ENCODE measurements around the gene ZSWIM5. TPM values are rescaled to one million over a fixed set of nuclear protein-coding genes. Genes with fewer than 3 reads are reported as not detected.

The ZSWIM5 gene
- total RNA-seq, 1 experiment from 2014 or later, result 7.9 TPM

DNA sequence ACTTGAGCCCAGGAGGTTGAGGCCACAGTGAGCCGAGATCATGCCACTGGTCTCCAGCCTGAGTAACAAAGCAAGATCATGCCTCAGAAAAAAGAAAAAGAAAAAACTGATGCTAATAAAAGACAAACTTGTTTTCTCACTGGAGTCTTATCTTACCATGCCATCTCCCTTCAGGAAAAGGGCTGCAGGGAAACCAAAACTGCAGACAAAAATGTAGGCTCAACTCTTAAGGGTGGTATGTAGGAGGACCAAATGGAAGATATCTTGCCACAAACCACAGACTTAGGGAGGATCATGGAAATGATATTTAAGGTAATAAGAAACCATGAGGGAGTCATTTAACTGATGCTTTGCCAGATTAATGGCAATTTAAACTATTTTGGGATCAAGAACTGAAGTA, 161.5 kb downstream of the ZSWIM5 start:
- intact Hi-C loops (cut with micrococcal nuclease; ENCODE audit: unreplicated experiment), result no loop called here
- Histone ChIP-seq H3K9me3 (ENCODE audit: control insufficient read depth, insufficient read depth, low read depth, low read length) (no peaks in the 10 kb centered on the region), H3K4me1 (ENCODE audit: control insufficient read depth, insufficient read depth, low read length) (no peaks in the 10 kb centered on the region), H3K27ac (ENCODE audit: low read length) (no peak overlapping the region), H3K4me3 (ENCODE audit: low read depth in 2 of 2, low read length in 2 of 2) (no peak overlapping the region), H3K27me3 (ENCODE audit: control insufficient read depth, insufficient read depth, low read length) (no peaks in the 10 kb centered on the region), H3K36me3 (ENCODE audit: control insufficient read depth, insufficient read depth, low read length) (no peaks in the 10 kb centered on the region)
- POLR2A ChIA-PET, result no interaction called here
- no TSS peak for BruUV-seq (replicated peaks)
- CTCF ChIA-PET, result no interaction called here
- no peak for TF ChIP-seq TCF7L2 (IDR thresholded peaks at IDR 0.05; ENCODE audit: low read depth, low read length)
- TF ChIP-seq, protein P1, sequence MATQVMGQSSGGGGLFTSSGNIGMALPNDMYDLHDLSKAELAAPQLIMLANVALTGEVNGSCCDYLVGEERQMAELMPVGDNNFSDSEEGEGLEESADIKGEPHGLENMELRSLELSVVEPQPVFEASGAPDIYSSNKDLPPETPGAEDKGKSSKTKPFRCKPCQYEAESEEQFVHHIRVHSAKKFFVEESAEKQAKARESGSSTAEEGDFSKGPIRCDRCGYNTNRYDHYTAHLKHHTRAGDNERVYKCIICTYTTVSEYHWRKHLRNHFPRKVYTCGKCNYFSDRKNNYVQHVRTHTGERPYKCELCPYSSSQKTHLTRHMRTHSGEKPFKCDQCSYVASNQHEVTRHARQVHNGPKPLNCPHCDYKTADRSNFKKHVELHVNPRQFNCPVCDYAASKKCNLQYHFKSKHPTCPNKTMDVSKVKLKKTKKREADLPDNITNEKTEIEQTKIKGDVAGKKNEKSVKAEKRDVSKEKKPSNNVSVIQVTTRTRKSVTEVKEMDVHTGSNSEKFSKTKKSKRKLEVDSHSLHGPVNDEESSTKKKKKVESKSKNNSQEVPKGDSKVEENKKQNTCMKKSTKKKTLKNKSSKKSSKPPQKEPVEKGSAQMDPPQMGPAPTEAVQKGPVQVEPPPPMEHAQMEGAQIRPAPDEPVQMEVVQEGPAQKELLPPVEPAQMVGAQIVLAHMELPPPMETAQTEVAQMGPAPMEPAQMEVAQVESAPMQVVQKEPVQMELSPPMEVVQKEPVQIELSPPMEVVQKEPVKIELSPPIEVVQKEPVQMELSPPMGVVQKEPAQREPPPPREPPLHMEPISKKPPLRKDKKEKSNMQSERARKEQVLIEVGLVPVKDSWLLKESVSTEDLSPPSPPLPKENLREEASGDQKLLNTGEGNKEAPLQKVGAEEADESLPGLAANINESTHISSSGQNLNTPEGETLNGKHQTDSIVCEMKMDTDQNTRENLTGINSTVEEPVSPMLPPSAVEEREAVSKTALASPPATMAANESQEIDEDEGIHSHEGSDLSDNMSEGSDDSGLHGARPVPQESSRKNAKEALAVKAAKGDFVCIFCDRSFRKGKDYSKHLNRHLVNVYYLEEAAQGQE (IDR thresholded peaks at IDR 0.05; ENCODE audit: insufficient read depth in 1 of 2, low read depth in 2 of 2, low read length in 1 of 2), result no peak
- TF ChIP-seq, protein P2, sequence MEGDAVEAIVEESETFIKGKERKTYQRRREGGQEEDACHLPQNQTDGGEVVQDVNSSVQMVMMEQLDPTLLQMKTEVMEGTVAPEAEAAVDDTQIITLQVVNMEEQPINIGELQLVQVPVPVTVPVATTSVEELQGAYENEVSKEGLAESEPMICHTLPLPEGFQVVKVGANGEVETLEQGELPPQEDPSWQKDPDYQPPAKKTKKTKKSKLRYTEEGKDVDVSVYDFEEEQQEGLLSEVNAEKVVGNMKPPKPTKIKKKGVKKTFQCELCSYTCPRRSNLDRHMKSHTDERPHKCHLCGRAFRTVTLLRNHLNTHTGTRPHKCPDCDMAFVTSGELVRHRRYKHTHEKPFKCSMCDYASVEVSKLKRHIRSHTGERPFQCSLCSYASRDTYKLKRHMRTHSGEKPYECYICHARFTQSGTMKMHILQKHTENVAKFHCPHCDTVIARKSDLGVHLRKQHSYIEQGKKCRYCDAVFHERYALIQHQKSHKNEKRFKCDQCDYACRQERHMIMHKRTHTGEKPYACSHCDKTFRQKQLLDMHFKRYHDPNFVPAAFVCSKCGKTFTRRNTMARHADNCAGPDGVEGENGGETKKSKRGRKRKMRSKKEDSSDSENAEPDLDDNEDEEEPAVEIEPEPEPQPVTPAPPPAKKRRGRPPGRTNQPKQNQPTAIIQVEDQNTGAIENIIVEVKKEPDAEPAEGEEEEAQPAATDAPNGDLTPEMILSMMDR (IDR thresholded peaks at IDR 0.05), result no peak
- TF ChIP-seq POLR2AphosphoS5 (IDR thresholded peaks at IDR 0.05; ENCODE audit: low read depth, low read length), result no peak
- no peak for TF ChIP-seq SIN3A (IDR thresholded peaks at IDR 0.05; ENCODE audit: borderline replicate concordance, insufficient read depth, low read depth, low read length)
- ATAC-seq (no peak), DNase-seq (ENCODE audit: low read depth, low spot score) (no peak)
- in situ Hi-C loops (cut with HindIII; ENCODE audit: low pct_unique_long_range_greater_than_20kb, low sequenced_read_pairs), result no loop called here

DNA sequence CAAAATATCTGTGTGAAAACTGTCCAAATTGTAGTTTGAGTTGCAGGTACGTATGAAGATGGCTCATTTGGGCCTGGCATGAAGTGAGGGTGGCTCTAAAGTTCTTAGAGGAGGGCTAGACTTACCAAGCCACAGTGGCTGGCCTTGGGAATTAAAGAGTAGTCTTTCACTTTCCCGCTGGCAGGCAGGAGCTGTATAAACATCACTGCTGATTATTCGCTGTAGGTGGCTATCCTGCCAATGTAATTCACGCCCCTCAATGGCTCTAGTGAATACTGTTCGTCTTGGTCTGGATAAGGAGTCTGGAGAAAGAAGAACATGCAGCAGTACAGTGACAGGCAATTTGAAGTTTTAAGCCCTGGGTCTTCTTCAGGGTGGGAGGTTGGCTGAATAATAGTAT, 163.3 kb downstream of the ZSWIM5 start:
- H3K4me3 ChIP-seq (ENCODE audit: low read depth in 2 of 2, low read length in 2 of 2), result no peak overlapping the region
- BruUV-seq (replicated peaks), result no TSS peak
- H3K9me3 ChIP-seq (ENCODE audit: control insufficient read depth, insufficient read depth, low read depth, low read length), result no peaks in the 10 kb centered on the region
- intact Hi-C loops (cut with micrococcal nuclease; ENCODE audit: unreplicated experiment) (no loop called here), in situ Hi-C loops (cut with HindIII; ENCODE audit: low pct_unique_long_range_greater_than_20kb, low sequenced_read_pairs) (no loop called here)
- H3K4me1 ChIP-seq (ENCODE audit: control insufficient read depth, insufficient read depth, low read length), result no peaks in the 10 kb centered on the region
- ChIA-PET CTCF (no interaction called here), POLR2A (no interaction called here)
- H3K27me3 ChIP-seq (ENCODE audit: control insufficient read depth, insufficient read depth, low read length), result no peaks in the 10 kb centered on the region
- DNase-seq (ENCODE audit: low read depth, low spot score) (no peak), ATAC-seq (no peak)
- TF ChIP-seq POLR2AphosphoS5 (IDR thresholded peaks at IDR 0.05; ENCODE audit: low read depth, low read length) (no peak), TCF7L2 (IDR thresholded peaks at IDR 0.05; ENCODE audit: low read depth, low read length) (no peak), SIN3A (IDR thresholded peaks at IDR 0.05; ENCODE audit: borderline replicate concordance, insufficient read depth, low read depth, low read length) (no peak)
- TF ChIP-seq, protein P2 (IDR thresholded peaks at IDR 0.05), result no peak
- TF ChIP-seq, protein P1 (IDR thresholded peaks at IDR 0.05; ENCODE audit: insufficient read depth in 1 of 2, low read depth in 2 of 2, low read length in 1 of 2), result no peak
- no peaks in the 10 kb centered on the region for H3K36me3 ChIP-seq (ENCODE audit: control insufficient read depth, insufficient read depth, low read length)
- no peak overlapping the region for H3K27ac ChIP-seq (ENCODE audit: low read length)
